ENCODE results near the gene TLX2.

TLX2 gene

DNA sequence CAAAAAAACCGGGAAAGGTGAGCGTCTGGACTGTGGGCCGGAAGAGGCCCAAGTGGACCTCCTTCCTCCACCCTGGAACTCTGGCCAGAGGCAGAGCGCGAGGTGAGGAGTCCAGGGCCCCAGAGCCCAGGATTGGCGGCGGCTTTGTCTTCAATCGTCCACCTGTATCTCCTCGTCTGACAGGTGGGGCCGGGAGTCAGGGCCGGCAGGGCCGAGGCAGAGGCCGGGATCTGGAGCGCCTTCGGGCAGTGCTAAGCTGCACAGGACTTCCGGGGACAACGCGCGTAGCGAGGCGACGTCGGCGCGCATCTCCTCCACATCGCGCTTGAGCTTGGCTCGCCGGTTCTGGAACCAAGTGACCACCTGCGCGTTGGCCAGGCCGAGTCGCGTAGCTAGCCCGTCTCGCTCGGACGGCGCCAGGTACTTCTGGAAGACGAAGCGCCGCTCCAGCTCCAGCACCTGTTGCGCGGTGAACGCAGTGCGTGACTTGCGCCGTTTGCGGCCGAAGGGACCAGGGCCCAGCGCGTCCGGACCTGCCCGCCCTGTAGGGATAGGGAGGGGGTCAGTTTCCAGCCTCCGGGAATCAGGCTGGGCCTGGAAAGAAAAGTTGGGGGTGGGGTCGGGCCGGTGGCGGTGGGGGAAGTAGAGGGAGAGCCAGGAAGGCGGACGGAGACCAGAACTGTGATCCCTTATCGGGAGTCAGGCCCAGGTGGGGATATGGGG lies 16.3 kb upstream of the TLX2 start:
- no peak for DNase-seq

DNA sequence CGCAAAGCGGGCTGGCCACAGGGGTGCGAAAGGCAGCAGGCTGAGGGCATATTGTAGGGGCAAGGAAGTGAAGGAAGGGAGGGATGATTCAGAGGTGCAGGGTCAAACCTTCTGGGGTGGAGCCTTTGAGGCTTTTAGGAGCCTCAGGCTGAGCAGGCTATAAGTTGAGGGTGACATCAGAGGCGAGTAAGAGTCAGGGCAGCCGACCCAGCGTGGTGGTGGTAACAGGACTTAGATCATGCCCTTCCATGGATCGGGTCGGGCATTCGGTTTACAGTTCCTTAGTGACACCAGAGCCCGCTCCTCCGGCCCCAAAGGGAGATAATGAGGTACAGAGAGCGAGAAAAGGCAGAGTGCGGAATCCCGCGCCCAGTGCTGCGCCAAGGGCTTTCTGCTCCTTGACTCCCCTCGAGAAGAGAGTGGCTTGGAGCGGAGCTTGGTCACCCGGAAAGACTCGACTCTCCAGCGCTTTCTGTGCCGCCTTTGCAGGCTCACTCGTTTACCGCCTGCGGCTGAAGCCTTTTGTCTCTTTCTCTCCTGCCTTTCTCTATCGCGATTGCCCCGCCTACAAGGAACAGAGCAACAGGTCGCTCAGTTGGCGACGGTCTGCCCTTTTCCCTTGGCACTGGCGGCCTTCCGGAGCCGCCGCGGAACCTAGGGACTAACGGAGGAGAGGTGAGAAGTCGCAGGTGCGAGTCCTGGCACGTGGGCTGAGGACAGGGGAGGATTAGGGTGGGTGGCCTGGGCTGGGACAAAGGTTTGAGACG lies 15.6 kb upstream of the TLX2 start:
- DNase-seq, result no peak

DNA sequence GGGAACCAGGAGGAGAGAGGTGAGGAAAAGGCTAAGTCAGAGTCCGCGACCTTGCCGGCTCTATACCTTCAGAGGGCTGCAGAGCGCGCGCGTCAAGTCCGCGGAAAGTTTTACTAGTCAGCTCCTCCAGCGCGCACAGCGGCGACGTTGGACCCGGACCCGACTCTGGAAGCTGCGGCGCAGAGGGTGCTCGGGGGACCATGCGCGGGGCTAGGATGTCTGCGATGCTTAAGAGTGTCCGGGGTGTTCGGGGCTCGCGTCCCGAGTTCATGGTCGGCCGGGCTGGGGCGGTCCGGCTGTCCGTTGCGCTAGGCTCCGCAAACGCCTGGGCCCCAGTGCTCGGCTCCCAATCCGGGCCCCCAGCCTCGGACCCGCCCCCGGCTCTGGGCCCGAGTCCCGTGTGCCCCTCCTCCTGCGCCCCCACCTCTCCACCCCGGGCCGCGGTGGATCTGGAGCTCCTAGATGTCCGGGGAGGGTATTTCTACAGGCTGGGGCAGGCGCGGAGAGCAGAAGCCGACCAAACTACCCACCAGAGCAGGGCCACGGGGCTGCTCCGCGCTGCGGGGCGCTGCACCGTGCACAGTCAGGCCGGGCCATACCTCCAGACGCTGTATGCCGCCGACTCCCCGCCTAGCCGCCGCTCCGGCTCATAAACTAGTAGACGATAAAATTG lies 14.8 kb upstream of the TLX2 start, which contains the start of gene LBX2:
Gene LBX2, minus strand, starts transcription at position 337 of the 673 bp plus-strand sequence. Its CDS starts 66 bp downstream, at position 271.
- DNase-seq, result no peak

DNA sequence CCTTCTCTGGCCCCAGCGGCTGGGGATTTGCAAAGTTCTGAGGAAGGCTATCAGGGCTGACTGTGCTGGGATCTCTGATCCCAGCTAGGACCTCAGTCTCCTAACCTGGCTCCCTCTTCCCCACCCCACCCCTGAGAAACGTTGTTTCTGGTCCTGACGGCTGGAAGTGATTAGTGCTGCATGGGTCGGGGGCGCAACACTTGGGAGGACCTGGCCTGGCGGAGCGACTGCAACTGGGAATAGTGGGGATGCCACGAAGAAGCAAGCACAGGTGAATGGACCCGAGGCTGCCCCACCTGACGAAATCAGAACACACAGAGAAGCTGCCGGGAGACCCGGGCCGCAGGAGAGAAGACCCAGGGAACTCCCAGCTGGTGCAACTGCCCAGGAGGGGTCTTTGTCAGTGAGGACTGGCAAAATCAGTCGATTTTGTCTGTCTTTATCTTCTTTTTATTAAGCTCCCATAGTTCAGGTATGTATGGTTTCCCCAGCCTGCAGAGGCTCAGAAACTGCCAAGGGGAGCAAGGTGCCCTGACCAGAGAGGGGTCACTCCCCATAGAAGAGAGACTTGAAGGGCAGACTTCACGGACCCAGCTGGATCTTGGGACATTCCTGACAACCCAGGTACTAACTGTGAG lies 14.2 kb upstream of the TLX2 start:
- no peak for DNase-seq

DNA sequence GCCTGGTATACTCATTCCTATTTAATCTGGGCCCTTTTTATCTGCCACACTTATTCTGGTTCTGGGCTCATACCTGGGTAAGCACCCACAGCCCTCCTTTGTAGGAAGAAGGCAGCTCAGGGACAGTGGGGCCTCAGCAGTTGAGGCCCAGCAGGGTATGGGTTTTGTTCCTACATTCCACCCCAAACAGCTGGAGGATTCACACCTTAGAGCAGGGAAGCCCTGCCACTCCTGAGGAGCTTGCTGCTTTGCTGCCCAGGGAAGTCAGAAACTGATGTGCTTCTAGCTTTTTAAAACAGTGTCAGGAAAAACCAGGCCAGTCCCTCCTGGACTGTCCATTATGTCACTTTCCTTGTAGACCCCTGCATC lies 13.7 kb upstream of the TLX2 start:
- DNase-seq, result no peak

DNA sequence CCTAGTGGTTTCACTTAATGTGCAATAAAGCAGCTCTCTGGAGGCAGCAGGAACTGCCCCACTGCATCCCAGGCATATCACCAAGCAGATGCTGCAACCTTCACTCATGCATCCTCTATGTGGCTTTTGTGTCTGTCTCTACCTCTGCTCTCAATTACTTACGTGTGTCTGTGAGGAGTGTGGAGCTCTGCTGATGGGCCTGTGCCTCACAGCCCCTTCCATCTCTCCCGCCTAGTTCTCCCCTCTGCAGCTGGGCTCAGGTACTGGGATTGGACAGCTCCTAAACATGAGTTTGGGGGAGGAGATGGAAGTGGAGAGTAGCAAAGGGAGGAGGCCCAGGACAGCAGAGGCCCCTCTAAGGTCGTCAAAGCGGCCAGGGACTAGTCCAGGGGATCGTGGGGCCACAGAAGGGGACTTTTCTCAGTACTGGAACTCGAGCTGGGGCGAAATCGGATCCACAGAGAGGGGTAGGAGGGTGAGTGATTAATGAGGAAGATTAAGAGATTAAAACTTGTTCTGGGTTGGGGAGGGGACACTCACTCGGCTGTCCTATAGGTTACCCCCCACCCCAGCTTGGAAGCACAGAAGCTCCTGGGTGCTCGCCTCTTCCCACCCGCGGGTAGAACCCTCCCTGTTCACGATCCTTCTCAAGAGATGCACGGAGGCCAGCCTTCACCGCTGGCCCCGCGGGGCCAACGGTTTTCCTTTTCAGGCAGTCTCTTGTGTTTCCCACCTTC lies 12.7 kb upstream of the TLX2 start:
- DNase-seq, result no peak

DNA sequence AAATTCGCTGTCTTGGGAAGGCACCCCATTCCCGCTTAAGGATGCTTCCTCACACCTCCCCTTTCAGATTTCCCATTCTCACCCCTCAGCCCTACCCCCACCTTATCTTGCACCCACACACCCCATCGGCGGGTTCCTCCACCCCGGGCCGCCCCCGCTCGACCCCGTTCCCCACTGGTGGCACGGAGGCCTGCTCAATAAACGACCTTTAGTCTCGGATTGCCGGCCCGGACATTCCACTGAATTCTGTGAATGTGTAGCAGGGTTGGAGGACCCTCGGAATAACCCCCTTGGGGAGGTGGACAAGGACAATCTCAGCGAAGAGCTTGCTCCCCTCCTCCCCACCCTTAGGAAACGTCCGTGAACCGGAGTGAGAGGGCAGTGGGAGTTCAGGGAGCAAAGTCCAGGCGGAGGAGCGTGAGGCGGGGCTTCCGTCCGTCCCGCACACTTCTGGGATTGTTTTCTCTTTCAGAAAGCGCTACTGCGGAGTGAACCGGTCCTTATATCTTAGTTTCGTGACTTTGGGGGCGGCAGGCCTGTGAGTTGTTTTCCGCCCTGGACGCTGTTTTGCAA lies 12.0 kb upstream of the TLX2 start:
- no peak for DNase-seq

DNA sequence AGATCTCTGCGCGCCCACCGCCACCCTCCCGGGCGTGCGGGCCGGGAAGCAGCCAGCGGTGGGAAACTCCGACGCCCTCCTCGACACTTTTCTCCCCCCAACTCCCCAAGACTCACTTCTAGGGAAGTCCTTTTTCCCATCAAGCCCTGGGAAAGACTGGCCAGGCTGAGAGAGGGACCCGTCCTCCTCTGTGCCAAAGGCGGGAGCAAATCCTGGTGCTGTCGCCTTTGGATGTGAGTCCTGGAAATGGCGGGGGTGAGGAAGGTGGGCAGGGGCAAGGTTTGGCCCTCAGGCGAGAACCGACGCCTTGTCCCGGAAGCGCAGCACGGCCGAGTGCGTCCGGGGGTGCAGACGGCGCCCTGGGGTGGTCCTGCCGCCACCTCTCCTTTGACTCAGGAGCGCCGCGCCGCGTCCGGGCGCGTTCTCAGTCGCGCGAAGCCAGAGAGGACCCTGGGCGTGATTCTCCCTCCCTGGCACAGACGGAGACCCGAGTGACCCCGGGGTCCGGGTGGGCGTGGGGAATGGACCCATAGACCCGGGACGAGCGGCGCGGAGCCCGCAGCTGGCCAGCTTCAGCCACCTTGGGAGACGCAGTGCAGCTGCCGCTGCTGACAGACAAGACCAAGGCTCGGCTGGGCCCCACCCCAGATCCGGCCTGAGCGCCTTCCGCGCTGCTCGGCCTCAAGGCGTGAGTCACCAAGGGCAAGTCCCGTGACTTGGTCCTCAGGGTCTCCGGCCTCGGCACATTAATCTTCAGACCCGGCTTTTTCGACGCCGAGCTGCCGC lies 11.3 kb upstream of the TLX2 start:
- DNase-seq, result no peak

DNA sequence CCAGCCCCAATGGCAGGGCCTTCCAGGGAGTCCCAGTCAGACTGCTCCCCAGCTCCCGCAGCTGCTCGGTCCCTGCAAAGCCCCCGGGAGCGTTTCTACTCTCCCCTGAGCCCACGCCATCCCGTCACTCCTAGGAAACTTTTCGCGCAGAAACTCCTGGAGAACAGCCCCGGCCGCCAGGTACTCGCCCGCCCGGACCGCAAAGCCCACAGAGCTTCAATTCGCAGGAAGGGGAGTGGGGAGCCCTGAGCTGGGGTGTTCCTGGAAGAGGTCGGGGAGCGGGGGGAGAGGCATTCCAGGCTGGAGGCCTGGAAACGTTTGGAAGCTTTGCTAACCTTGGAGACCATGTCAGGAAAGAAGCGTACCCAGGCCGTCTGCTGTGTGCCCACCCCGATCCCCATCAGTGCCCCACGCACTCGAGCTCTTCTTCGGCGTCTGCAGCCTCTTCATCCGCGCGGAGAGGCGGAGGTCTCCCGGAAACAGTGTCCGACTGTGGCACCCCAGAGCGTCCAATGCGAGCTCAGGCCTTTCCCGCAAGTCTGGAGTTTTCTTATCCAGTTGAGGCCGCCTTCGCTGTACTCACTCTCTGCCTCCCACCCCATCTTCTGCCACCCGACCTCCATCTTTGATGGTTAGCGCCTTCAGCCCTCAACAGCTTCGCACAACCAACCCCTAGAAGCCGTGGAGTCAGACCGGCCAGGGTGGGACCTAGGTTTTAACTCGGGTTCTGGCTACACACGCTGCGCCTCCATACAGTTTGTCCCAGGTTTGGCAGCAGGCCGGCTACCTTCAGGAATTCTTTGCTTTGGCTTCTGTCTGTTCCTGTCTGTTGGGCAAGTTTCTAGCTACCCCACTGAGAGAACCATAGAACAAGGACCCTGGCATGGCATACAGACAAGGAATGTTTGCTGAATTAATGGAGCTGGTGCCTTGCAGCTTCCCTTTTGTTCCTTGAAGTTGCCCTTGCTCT lies 10.5 kb upstream of the TLX2 start:
- no peak for DNase-seq

DNA sequence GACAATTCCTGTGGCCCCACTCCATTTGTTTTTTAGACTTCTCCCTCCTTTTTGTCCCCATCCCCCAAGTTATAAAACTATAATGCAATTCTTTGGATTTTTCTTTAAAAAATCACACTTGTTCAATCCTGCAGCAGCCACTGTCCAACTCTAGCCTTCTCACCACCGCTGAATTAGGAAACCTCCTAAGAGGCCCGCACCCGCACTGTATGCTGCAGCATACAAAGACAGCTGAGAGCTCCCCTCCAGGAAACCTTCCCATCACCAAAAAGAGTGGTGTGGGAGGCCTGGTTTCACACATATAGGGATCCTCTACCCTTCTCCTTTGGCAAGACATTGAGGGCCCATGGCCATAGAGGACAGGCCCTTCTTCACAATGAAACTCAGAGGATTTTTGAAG lies 9.7 kb upstream of the TLX2 start:
- DNase-seq, result no peak

DNA sequence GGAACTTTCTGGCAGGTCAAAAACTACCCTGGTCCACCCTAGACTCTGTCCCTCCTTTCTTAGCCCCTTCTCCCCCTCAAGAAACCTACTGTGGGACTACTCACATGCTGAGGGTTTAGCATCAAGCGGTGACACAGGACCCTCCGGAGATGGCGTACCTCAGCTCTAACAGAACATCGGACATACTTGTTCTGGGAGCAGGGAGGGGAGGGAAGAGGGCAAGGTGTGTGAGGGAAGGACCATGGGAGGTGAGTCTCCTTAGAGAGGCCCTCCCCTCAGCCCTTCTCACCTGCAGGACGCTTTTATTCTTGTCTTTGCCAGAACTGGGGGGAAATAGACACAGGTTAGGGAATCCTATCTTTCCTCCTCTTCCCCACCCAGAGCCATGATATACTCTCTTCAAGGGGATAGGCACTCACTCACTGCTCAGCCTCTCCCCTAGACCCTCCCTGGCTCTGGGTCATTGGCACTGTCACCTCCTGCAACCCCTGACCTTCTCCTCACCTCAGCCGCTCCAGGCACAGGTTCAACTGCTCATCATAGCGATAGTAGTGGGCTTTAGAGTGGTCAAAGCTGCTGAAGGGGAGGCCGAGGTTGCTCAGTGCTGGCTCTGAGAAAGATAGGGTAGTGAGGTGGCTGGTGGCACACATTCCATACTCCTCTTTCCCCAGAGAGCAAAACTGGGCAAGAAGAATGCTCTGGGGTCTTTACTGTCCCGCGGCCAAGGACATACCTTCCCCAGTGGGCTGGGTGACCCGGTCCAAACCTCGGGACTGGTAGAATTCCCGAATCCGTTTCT lies 8.6 kb upstream of the TLX2 start:
- DNase-seq, result no peak

DNA sequence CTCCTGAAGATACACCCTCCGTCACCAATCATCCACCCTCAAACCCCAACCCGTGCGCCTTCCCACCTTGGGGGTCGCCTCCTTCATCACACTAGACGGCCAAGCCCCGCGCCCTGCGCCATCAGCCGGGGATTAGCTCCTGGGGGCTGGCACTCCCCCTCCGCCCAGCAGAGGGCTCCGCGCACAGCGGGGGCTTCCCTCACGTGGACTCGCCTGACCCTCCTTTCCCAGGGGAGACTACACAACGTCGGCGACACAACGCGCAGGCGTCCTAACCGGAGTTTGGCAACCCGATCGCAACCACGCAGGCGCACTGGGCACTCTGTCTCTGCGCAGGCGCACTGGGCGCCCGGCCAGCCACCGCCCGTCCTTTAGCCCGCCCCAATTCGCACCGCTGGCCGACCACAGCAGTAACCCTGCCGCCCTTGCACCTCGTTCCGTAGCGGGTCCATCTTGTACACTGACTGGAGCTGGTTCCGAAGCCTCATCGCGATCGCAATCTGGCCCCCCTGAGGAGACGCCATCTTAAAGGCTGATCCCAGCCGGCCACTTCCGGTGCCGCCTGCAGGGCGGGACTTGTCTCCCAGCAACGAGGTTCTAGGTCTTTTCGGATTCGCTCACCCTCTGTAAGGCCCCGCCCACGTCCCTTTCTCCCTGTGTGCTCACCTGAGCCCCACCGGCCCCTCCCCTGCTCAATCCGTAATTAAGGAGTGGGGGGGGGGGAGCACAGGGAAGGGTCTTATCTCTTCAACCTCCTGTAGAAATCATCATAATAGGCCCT lies 6.9 kb upstream of the TLX2 start, which contains the start of gene PCGF1:
Gene PCGF1, minus strand, starts transcription at position 551 of the 781 bp plus-strand sequence. Its CDS starts 27 bp downstream, at position 524.
- DNase-seq, result peak; percentile 85

DNA sequence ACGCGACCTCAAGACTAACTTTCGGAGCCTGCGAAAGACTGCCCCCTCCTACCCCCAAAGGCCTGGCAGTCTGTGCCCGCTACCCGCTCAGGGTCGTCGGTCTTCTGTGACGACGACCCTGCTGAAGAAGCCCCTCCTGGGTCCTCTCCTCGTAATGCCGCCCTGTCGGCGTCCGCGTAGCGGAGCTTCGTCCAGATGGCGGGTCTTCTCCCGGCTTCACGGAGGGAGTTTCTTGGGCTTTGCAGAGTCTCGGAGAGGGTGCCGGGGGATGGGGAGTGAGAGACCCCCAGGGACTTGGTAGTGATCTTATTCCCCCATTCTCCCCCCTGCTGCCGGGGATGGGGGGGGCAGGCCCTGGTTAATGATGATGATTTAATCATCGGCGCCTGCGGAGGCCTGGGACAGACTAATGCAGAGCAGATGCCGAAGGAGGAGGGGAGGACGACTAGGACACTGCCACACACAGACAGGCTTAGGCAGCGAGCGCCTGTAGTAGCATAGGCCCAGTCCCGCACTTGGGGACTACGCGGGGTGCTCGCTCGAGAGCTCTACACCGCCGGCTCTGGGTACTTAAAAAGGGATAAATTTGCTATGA lies 6.2 kb upstream of the TLX2 start:
- no peak for DNase-seq

DNA sequence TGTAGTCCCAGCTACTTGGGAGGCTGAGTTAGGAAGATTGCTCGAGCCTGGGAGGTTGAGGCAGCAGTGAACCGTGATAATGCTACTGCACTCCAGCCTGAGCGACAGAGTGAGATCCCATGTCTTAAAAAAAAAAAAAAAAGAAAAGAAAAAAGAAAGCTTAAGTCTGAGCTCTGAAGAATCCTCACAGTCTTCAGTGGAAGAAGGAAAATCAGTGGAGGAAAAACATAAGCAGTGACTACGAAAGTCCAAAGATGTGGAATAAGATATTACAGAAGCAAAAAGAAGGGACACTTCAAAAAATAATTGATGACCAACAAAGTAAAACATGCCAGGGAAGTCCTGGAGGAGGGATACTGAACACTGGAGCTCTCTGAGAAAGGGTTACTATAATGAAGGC lies 4.0 kb upstream of the TLX2 start:
- DNase-seq, result no peak

DNA sequence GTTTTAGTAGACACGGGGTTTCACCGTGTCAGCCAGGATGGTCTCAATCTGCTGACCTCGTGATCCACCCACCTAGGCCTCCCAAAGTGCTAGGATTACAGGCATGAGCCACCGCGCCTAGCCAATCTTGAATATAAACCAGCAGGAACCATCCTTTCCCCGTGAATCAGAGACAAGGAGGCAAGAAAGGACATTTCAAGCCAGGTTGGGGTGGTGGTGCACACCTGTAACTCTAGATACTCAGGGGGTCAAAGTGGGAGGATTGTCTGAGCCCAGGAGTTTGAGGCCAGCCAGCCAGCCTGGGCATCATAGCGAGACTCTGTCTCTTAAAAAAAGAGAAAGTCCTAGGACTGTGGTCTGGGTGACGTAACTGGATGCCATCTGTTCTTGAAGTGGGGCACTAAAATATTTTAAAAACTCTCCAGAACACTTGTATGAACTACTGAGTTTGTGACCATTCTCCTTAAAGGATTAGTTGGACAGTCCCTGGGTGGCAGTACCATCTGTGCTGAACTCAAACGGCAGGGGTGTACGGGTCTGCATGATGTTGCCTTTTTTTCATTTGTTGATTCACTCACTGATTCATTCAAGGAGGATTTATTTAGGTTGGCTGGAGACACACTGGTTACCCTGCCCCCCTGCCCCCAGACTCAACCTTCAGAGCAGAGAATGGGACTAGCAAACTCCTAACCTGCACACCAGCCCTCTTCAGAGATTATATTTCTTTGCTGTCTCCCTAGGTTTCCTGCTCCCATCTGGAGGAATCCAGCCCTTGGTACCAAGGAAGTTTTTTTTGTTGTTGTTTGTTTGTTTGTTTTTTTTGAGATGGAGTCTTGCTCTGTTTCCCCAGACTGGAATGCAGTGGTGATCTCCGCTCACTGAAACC lies 2.9 kb upstream of the TLX2 start:
- no peak for DNase-seq

DNA sequence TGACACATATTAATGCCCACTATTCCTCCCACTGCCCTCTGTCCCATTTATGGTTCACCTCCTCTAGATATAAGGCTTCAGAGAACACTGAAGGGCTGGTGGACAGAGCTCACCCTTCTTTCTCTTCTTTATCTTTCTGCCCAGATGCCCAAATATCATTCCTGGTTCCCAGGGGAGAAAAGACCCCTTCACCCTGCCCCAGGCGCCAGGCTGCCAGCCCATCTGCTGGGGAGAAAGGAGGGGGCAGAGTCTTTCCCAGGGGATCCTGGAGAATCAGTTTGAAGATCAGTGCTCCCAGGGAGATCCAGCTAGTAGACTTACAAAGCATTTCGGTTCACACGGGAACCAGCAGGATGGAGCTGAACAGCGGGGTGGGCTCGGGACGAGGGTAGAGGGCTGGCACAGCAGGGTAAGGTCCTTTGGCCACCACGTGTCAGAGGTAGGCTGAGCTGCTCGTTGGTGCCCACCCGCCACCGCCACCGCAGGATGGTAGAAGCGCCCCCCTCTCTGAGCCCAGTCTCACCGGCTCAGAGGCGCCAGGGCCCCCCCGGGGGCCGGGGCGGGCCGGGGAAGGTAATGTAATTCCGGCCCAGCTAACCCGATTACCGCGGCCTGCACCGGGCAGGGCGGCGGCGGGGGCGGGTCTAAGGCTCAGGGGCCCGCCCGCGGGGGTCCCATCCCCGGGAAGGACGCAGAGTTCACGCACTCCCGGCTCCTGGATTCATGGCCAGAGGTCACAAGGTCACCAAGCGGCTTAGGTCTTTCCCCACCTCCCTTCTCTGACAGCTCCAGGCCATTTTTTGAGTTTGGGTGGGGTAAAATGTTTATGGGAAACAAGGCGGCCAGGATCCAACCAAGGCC lies 1.3 kb upstream of the TLX2 start:
- no peak for DNase-seq
